Measurements from ENCODE around the gene TMEM72. TPM values are rescaled to one million over a fixed set of nuclear protein-coding genes. Genes with fewer than 3 reads are reported as not detected.

Gene TMEM72
- polyA plus RNA-seq, 1 donor (not counting 4 experiments of a cell fraction or from before 2014, with no cell fraction given), result not detected

DNA sequence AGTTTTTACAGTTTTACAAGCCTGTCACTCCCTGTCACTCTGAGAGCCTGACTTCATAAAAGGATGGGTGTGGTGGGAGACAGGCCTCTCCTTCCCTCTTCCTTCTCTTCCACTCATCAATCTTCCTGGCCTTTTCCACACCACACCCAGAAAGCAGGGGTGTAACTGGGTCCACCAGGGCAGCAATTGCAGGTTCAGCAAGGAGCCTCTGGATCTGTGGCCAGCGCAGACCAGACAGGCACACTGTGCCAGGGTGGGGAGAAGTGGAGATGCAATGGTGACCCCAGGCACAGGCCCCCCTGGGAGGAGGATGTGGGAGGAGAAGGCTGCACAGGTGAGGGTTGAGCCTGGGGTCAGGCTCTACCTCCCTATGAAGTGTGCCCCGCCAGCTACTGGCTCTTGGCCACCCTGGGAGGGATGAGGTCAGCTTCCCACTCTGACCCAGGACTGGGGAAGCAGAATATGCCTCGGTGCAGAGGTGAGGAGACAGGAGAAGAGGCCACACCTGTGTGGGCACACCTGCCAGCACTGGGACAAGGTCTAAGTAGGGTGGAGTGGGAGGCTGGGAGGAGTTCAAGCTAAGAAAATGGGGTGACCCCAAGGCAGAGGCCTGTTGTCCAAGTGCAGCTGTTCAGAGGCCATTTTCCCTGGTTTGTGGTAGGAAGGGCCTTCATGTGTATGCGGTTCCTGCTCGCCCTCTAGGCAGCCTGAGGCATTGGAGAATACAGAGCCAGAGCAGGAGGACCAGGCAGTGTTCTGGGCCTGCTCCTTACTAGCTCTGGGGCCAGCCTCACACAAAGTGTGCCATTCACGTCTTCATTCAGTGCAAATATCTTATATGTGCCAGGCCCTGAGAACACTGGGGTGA is 20.2 kb upstream of the TMEM72 start:
- H3K36me3 ChIP-seq (ENCODE audit: control insufficient read depth in 2 of 2, extremely low read depth in 1 of 2, insufficient read depth in 2 of 2, low read length in 2 of 2), result no peaks in the 10 kb centered on the region
- no peak overlapping the region for H3K4me3 ChIP-seq (ENCODE audit: control insufficient read depth in 2 of 3, extremely low read depth in 1 of 3, insufficient read depth in 2 of 3, low read depth in 1 of 3, low read length in 3 of 3)
- no peaks in the 10 kb centered on the region for H4K20me1 ChIP-seq (ENCODE audit: control insufficient read depth, extremely low read depth, insufficient read depth, low read length)
- H3K9me3 ChIP-seq (ENCODE audit: control insufficient read depth, low read depth, low read length), result no peaks in the 10 kb centered on the region
- TF ChIP-seq EZH2 (IDR thresholded peaks at IDR 0.05; ENCODE audit: low read length) (no peak), CTCF (optimal IDR thresholded peaks at IDR 0.05 in 1 of 3, IDR thresholded peaks at IDR 0.05 in 1 of 3, conservative IDR thresholded peaks at IDR 0.05 in 1 of 3; ENCODE audit: extremely low read depth in 1 of 3, insufficient read depth in 2 of 3, low read length in 3 of 3) (no peak)
- DNase-seq (ENCODE audit: low read depth, low spot score) (no peak), FAIRE-seq (no peak)
- no peaks in the 10 kb centered on the region for H3K4me1 ChIP-seq (ENCODE audit: control insufficient read depth, extremely low read depth, insufficient read depth, low read length)
- no peaks in the 10 kb centered on the region for H3K27me3 ChIP-seq (ENCODE audit: control insufficient read depth, extremely low read depth, insufficient read depth, low read length)
- H3K9ac ChIP-seq (ENCODE audit: control insufficient read depth, extremely low read depth, insufficient read depth, low read length), result no peak overlapping the region
- dilution Hi-C loops (cut with MboI; ENCODE audit: extremely low pct_ligation_motif_present, low sequenced_read_pairs), result no loop called here
- no peak overlapping the region for H2AFZ ChIP-seq (ENCODE audit: control insufficient read depth, low read length)
- no peak overlapping the region for H3K27ac ChIP-seq (ENCODE audit: control insufficient read depth, insufficient read depth, low read length)
- H3K79me2 ChIP-seq (ENCODE audit: control insufficient read depth, insufficient read depth, low read length), result no peaks in the 10 kb centered on the region
- no peaks in the 10 kb centered on the region for H3K9me1 ChIP-seq (ENCODE audit: control insufficient read depth, extremely low read depth, insufficient read depth, low read length)
- no peak overlapping the region for H3K4me2 ChIP-seq (ENCODE audit: control insufficient read depth, extremely low read depth, insufficient read depth, low read depth, low read length)

DNA sequence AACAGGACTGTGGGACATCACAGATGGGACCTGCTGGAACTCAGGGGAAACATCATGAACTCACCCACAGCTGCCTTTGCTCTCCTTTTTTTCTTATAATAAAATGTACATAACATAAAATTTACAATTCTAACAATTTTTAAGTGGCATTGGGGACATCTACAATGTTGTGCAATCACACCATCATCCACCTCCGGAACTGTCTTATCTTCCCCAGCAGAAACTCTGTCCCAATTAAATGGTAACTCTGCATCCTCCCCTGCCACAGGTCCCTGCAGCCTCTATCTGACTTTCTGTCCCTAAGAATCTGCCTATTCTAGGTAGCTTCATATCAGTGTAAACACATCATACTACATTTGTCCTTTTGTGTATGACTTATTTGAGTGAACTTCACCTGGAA is 19.4 kb upstream of the TMEM72 start:
- H3K9me1 ChIP-seq (ENCODE audit: control insufficient read depth, extremely low read depth, insufficient read depth, low read length), result no peaks in the 10 kb centered on the region
- no peak overlapping the region for H2AFZ ChIP-seq (ENCODE audit: control insufficient read depth, low read length)
- no peaks in the 10 kb centered on the region for H3K4me1 ChIP-seq (ENCODE audit: control insufficient read depth, extremely low read depth, insufficient read depth, low read length)
- no peaks in the 10 kb centered on the region for H4K20me1 ChIP-seq (ENCODE audit: control insufficient read depth, extremely low read depth, insufficient read depth, low read length)
- H3K4me3 ChIP-seq (ENCODE audit: control insufficient read depth in 2 of 3, extremely low read depth in 1 of 3, insufficient read depth in 2 of 3, low read depth in 1 of 3, low read length in 3 of 3), result no peak overlapping the region
- no peak overlapping the region for H3K4me2 ChIP-seq (ENCODE audit: control insufficient read depth, extremely low read depth, insufficient read depth, low read depth, low read length)
- H3K36me3 ChIP-seq (ENCODE audit: control insufficient read depth in 2 of 2, extremely low read depth in 1 of 2, insufficient read depth in 2 of 2, low read length in 2 of 2), result no peaks in the 10 kb centered on the region
- H3K9ac ChIP-seq (ENCODE audit: control insufficient read depth, extremely low read depth, insufficient read depth, low read length), result no peak overlapping the region
- H3K27me3 ChIP-seq (ENCODE audit: control insufficient read depth, extremely low read depth, insufficient read depth, low read length), result no peaks in the 10 kb centered on the region
- no peak for FAIRE-seq
- TF ChIP-seq EZH2 (IDR thresholded peaks at IDR 0.05; ENCODE audit: low read length) (no peak), CTCF (optimal IDR thresholded peaks at IDR 0.05 in 1 of 3, IDR thresholded peaks at IDR 0.05 in 1 of 3, conservative IDR thresholded peaks at IDR 0.05 in 1 of 3; ENCODE audit: extremely low read depth in 1 of 3, insufficient read depth in 2 of 3, low read length in 3 of 3) (no peak)
- no peaks in the 10 kb centered on the region for H3K9me3 ChIP-seq (ENCODE audit: control insufficient read depth, low read depth, low read length)
- H3K27ac ChIP-seq (ENCODE audit: control insufficient read depth, insufficient read depth, low read length), result no peak overlapping the region
- DNase-seq (ENCODE audit: low read depth, low spot score), result no peak
- no peaks in the 10 kb centered on the region for H3K79me2 ChIP-seq (ENCODE audit: control insufficient read depth, insufficient read depth, low read length)
- dilution Hi-C loops (cut with MboI; ENCODE audit: extremely low pct_ligation_motif_present, low sequenced_read_pairs), result no loop called here
